Caco-2 (cell line): ENCODE results near the gene CPEB1. TPM values are rescaled to one million over a fixed set of nuclear protein-coding genes. Genes with fewer than 3 reads are reported as not detected.
"Not testable (repeated sequence)": the region's sequence is repeated elsewhere in the genome, so short reads cannot be mapped to it uniquely, and the experiment has no call there.

Source experiments
- BruUV-seq: library from RNA; stranded (reverse); fragments of 400-500 nt; replicated peaks from 2 replicates; lab custom pipeline; 2021; lab: Mats Ljungman, UMichigan
- CTCF ChIA-PET: fragments of 300-600 bp; sonication (Branson Sonifier 250); formaldehyde crosslinking; loops from one replicate; lab custom pipeline; 2022; ENCODE audit warnings: antibody characterized with exemption; lab: Charles Lee
- POLR2A ChIA-PET: fragments of 300-600 bp; sonication (Branson Sonifier 250); formaldehyde crosslinking; loops from one replicate; lab custom pipeline; 2022; ENCODE audit warnings: antibody characterized with exemption; lab: Charles Lee
- DNase-seq, 2 experiments: peaks; one replicate each; pipeline versions ENCODE4 v3.0.0 to v3.0.0-alpha.2; 2020 to 2022
- H3K27me3 ChIP-seq: replicated peaks from 2 replicates; pipeline ENCODE4 v1.6.0; 2011; ENCODE audit warnings: low read length; ENCODE audit not compliant: control insufficient read depth, insufficient read depth
- H3K36me3 ChIP-seq: 2 replicates; pipeline ENCODE4 v1.5.1; 2011; ENCODE audit warnings: low read length; ENCODE audit not compliant: control insufficient read depth, insufficient read depth
- H3K4me1 ChIP-seq: fragments of 250-450 bp; sonication (Bioruptor Pico); 2 replicates; pipeline ENCODE4 v1.5.1; 2020; ENCODE audit warnings: mild to moderate bottlenecking
- H3K4me3 ChIP-seq: 2 replicates; pipeline ENCODE4 v1.5.1; 2011; ENCODE audit warnings: low read depth, mild to moderate bottlenecking, control low read depth, low read length
- H3K9me3 ChIP-seq: fragments of 250-450 bp; sonication (Bioruptor Pico); 2 replicates; pipeline ENCODE4 v1.5.1; 2020; ENCODE audit warnings: mild to moderate bottlenecking, moderate library complexity
- H3K27ac Mint-ChIP-seq: one replicate; pipeline ENCODE4 v1.8.0; 2022; ENCODE audit warnings: mixed read lengths; ENCODE audit not compliant: unreplicated experiment
- H3K27me3 Mint-ChIP-seq: one replicate; pipeline ENCODE4 v1.8.0; 2022; ENCODE audit warnings: mixed read lengths; ENCODE audit not compliant: insufficient read depth, unreplicated experiment
- H3K36me3 Mint-ChIP-seq: one replicate; pipeline ENCODE4 v1.8.0; 2022; ENCODE audit warnings: mild to moderate bottlenecking, mixed read lengths; ENCODE audit not compliant: insufficient read depth, unreplicated experiment
- H3K4me1 Mint-ChIP-seq: one replicate; pipeline ENCODE4 v1.8.0; 2022; ENCODE audit warnings: low read depth, mixed read lengths; ENCODE audit not compliant: unreplicated experiment
- H3K4me3 Mint-ChIP-seq: one replicate; pipeline ENCODE4 v1.8.0; 2022; ENCODE audit warnings: mild to moderate bottlenecking, moderate library complexity, mixed read lengths; ENCODE audit not compliant: unreplicated experiment
- H3K9me3 Mint-ChIP-seq: one replicate; pipeline ENCODE4 v1.8.0; 2022; ENCODE audit warnings: mixed read lengths; ENCODE audit not compliant: unreplicated experiment
- intact Hi-C: fragments of 100-400 bp; cut with micrococcal nuclease; formaldehyde crosslinking; loops from one replicate; pipeline ENCODE4 v1.10.0; 2022; ENCODE audit not compliant: unreplicated experiment
- total RNA-seq: library from RNA; stranded (reverse); gene quantifications from 2 replicates; pipeline ENCODE4 v1.2.3, GENCODE V29; 2022
- TF ChIP-seq, protein P1 (sequence below), 2 experiments: fragments of 200-600 bp in 1 of 2; IDR thresholded peaks; 1 replicate in 1 of 2; 2 replicates in 1 of 2; pipeline versions ENCODE4 v1.5.1 to v1.8.0; 2011 to 2022; ENCODE audit warnings: antibody characterized with exemption in 1 of 2, control low read depth in 1 of 2, inconsistent platforms in 1 of 2, low read depth in 1 of 2, low read length in 1 of 2, mild to moderate bottlenecking in 1 of 2, moderate library complexity in 1 of 2; ENCODE audit not compliant: insufficient read depth in 1 of 2, severe bottlenecking in 1 of 2, unreplicated experiment in 1 of 2

The CPEB1 gene
- total RNA-seq, 1 experiment from 2014 or later, result 0.82 TPM

GRCh38 chr15:82530606-82531379 is 116.4 kb downstream of the CPEB1 start:
- Mint-ChIP-seq H3K36me3 (peaks cover 30% of the 10 kb centered on the region), H3K27ac (peak overlapping the region; percentile 18), H3K4me3 (peak overlapping the region; percentile 70), H3K27me3 (no peaks in the 10 kb centered on the region), H3K4me1 (no peaks in the 10 kb centered on the region), H3K9me3 (no peaks in the 10 kb centered on the region)
- H3K36me3 ChIP-seq, result no peaks in the 10 kb centered on the region
- no TSS peak for BruUV-seq
- H3K4me1 ChIP-seq, result no peaks in the 10 kb centered on the region
- DNase-seq, result peak; percentile 84 to 88
- no peaks in the 10 kb centered on the region for H3K9me3 ChIP-seq
- TF ChIP-seq, protein P1, sequence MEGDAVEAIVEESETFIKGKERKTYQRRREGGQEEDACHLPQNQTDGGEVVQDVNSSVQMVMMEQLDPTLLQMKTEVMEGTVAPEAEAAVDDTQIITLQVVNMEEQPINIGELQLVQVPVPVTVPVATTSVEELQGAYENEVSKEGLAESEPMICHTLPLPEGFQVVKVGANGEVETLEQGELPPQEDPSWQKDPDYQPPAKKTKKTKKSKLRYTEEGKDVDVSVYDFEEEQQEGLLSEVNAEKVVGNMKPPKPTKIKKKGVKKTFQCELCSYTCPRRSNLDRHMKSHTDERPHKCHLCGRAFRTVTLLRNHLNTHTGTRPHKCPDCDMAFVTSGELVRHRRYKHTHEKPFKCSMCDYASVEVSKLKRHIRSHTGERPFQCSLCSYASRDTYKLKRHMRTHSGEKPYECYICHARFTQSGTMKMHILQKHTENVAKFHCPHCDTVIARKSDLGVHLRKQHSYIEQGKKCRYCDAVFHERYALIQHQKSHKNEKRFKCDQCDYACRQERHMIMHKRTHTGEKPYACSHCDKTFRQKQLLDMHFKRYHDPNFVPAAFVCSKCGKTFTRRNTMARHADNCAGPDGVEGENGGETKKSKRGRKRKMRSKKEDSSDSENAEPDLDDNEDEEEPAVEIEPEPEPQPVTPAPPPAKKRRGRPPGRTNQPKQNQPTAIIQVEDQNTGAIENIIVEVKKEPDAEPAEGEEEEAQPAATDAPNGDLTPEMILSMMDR (IDR thresholded peaks at IDR 0.05; ENCODE audit: insufficient read depth in 1 of 2, low read depth in 1 of 2, low read length in 1 of 2, severe bottlenecking in 1 of 2, unreplicated experiment in 1 of 2), result peak; percentile 68 to 76
- intact Hi-C loops, result no loop called here
- POLR2A ChIA-PET, result interaction anchor here (0.5 to 2.2 kb wide), 3 partner anchors 10 to 925 kb away, joined by 4 to 8 read pairs (median 5); partner anchors contain the start of gene RPS17
- H3K4me3 ChIP-seq, result peak overlapping the region; percentile 29
- no peaks in the 10 kb centered on the region for H3K27me3 ChIP-seq
- CTCF ChIA-PET, result interaction anchor here (0.5 to 1.7 kb wide), 8 partner anchors 8 to 480 kb away, joined by 3 to 15 read pairs (median 4); partner anchors contain the start of genes C15orf40, RAMAC and RPS17

- Mint-ChIP-seq H3K36me3 (peaks cover 22% of the 10 kb centered on the region), H3K27ac (no peak overlapping the region), H3K4me1 (no peaks in the 10 kb centered on the region), H3K9me3 (no peaks in the 10 kb centered on the region), H3K4me3 (no peak overlapping the region), H3K27me3 (no peaks in the 10 kb centered on the region)
- Histone ChIP-seq H3K27me3 (no peaks in the 10 kb centered on the region), H3K4me3 (no peak overlapping the region), H3K4me1 (no peaks in the 10 kb centered on the region), H3K9me3 (no peaks in the 10 kb centered on the region), H3K36me3 (no peaks in the 10 kb centered on the region)
- POLR2A ChIA-PET, result interaction anchor here (2.2 kb wide), 1 partner anchor 10 kb away, joined by 8 read pairs; the partner anchor contains the start of gene RPS17
- DNase-seq, result no peak
- TF ChIP-seq, protein P1 (IDR thresholded peaks at IDR 0.05; ENCODE audit: insufficient read depth in 1 of 2, low read depth in 1 of 2, low read length in 1 of 2, severe bottlenecking in 1 of 2, unreplicated experiment in 1 of 2), result no peak
- intact Hi-C loops, result no loop called here
- no TSS peak for BruUV-seq
- CTCF ChIA-PET, result interaction anchor here (0.6 to 1.7 kb wide), 2 partner anchors 10 to 147 kb away, joined by 3 to 15 read pairs; partner anchors contain the start of gene RPS17
Observed at GRCh38 chr15:82530006-82530405, 117.2 kb downstream of the CPEB1 start.

- POLR2A ChIA-PET, H3K36me3 ChIP-seq, BruUV-seq, H3K4me3 Mint-ChIP-seq, H3K4me1 ChIP-seq, H3K36me3 Mint-ChIP-seq, H3K9me3 ChIP-seq, CTCF ChIA-PET, DNase-seq, H3K27me3 ChIP-seq, H3K27me3 Mint-ChIP-seq, H3K27ac Mint-ChIP-seq, intact Hi-C loops, H3K4me3 ChIP-seq, H3K9me3 Mint-ChIP-seq, H3K4me1 Mint-ChIP-seq: not testable (repeated sequence)
Observed at GRCh38 chr15:82513587-82513986, 133.6 kb downstream of the CPEB1 start.

DNA sequence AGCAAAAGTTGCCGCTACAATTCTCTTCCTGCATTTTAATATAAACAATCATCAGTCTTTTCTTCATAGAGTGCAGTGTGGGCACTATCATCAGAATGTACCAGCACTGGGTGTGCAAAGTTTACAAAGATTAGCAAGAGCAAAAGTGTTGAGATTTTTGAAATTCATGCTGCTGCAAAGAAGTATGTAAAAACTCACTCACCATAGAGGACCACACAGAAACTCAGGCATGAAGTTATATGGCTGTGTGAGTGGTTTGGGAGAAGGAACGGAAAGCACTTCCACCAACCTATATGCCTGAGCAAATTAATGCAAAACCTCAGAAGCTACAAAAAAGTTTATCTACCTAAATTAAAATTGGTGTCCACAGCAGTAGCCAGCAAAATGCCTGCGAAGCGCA is 139.5 kb downstream of the CPEB1 start:
- POLR2A ChIA-PET, intact Hi-C loops: not testable (repeated sequence)

DNA sequence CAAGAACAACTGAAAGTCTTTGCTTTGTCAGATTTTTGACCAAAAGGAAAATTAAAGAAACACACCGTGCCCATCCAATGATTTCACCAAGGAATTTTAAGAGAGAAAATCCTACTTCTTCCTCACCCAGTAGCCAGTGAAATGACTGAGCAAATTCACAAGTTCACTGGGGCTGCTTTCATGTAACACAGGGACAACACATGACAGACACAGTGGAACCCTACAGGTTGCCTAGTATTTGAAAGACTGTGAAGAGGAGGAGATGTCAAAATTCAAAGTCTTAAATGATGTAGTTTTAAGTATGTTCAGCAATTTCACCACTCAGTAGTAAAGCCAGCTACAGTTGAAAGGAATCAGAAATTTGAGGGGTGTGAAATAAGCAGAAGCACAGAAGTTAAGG is 140.1 kb downstream of the CPEB1 start:
- H3K27me3 Mint-ChIP-seq, H3K36me3 Mint-ChIP-seq, POLR2A ChIA-PET, H3K4me1 ChIP-seq, H3K4me3 ChIP-seq, H3K4me1 Mint-ChIP-seq, H3K9me3 Mint-ChIP-seq, H3K27ac Mint-ChIP-seq, intact Hi-C loops, H3K9me3 ChIP-seq, CTCF ChIA-PET, H3K27me3 ChIP-seq, DNase-seq, H3K4me3 Mint-ChIP-seq, H3K36me3 ChIP-seq, BruUV-seq: not testable (repeated sequence)

More for the DNA sequence above, 139.5 kb downstream of the CPEB1 start:
- H3K27me3 ChIP-seq, DNase-seq, H3K4me1 Mint-ChIP-seq, H3K4me3 Mint-ChIP-seq, H3K4me1 ChIP-seq, BruUV-seq, H3K9me3 Mint-ChIP-seq, H3K4me3 ChIP-seq, H3K36me3 Mint-ChIP-seq, H3K36me3 ChIP-seq, H3K27ac Mint-ChIP-seq, H3K9me3 ChIP-seq, CTCF ChIA-PET, H3K27me3 Mint-ChIP-seq: not testable (repeated sequence)
